HG02943 (cell line): ENCODE data around the gene NGB.

Experiments
- ATAC-seq: cut with Tn5 transposase; IDR thresholded peaks from one replicate; pipeline ENCODE4 v1.9.1; 2021; ENCODE audit warnings: mild to moderate bottlenecking, low read depth, moderate library complexity; ENCODE audit not compliant: unreplicated experiment

NGB gene

DNA sequence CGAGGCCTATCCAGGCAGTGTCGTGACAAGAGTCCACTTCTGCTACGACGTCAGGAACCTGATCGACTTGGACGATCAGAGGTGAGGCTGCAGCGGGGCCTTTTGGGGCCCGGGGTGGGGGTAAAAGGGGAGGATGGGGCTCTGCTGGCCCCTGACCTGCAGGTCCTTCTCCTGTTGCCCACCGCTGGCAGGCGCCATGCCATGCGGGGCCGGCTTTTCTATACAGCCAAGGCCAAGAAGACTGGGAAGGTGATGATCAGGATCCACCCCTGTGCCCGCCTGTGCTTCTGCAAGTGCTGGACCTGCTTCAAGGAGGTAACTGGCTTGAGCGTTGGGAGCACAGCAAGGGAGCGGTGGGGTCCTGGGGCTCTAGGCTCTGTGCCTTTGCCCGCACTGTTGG is 31.6 kb downstream of the NGB start:
- ATAC-seq, result no peak

DNA sequence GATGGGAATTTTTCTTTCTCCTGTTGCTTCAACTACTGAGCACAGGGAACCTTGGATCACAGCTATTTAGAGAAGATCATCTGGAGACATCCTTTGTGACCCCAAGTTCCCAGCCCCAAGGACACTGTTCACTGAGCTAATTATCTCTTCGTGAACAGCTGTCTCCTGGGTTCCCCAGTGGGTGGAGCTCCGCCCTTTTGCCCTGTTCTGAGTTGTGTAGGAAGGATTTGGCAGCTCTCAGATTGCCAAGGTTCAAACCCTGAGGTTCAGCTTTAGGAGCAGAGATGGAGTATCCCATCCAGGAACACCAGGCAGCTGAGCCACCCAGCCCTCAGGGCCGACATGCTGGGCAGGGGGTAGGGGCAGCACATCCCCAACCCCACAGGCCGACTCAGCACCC is 32.0 kb downstream of the NGB start:
- no peak for ATAC-seq

DNA sequence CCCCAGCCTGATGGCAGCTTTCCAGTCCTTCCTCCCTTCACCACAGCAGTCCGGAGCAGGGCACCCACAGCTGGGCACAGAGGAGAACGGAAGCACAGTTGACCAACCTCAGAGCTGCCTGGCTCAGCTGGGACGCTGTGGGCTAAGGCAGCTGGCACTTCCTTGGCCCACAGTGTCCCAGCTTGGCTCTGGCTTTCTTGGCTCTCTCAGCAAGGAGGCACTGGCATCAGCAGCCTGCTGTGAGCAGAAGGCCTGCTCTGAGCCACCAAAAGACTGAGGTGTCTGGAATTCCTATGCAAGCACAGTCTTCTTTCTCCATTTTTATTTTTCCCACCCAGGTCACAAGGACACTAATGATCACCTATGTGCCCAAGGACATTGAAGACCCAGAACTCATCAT is 32.6 kb downstream of the NGB start:
- no peak for ATAC-seq

DNA sequence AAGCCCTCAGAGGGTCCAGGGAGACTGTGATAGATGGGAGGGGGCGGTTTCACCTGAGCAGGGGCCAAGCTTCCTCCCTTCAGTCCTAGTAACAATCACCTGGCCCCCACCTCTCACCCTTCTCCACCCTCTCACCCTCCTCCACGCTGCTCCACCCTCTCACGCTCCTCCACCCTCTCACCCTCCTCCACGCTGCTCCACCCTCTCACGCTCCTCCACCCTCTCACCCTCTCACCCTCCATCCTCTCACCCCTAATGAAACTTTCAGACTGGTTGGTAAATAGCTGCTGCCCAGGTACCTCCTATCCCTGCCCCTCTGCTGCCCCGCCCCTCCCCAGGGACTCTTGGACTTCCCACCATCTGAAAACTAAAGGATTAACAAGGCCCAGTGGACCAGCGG is 34.2 kb downstream of the NGB start:
- ATAC-seq, result no peak

DNA sequence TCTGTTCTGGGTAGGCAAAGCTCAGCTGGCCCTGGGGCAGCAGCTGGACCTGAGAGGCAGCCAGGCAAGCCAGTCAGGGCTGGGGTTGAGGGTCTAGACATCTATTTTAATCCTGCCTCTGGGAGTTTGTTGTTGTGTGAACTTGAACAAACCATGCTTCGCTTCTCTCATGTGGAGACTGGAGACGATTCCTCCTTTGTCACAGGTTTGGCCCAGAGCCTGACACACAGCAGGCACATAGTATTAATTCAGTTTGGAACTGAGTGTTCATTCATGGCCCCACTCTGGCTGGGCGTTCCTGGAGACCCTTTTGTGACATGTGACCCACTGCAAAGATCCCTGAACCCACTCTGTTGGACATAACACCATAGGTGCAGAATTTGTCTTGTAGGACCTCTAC is 39.3 kb downstream of the NGB start:
- ATAC-seq, result no peak

DNA sequence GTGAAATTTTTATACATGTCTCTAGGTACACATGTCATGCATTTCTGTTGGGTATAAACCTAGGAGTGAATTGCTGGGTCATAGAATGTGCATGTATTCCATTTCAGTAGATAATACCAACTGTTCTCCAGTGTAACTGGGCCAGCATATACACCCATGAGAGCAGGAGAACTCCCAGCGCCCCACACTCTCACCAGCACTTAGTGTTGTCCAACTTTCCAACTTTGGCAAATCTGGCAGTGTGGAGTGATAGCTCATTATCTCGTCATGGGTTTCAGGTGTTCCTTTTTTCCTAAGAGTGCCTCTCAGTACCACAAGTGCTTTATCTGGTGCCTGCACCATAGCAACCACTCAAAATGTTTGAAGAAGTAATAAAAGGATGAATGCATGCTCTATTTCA is 40.1 kb downstream of the NGB start:
- ATAC-seq, result no peak

DNA sequence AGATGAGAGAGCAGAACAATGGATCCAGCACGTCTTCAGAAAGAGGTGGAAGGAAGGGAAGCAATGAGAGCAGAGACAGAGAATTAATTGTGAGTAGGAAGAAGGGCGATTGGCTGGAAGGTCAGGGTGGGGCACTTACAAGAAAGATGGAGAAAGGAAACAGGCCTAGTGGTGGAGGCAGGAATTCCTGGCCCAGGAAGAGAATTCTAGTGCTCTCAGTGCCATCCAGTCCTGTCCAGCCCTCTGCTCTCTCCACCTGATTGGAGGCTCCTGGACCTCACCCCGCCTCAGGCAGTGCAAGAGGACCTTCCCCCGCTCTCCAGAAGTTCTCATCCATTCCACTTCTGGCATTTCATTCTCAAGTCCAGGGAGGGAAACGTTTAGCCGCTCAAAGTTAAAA is 43.0 kb downstream of the NGB start:
- no peak for ATAC-seq

DNA sequence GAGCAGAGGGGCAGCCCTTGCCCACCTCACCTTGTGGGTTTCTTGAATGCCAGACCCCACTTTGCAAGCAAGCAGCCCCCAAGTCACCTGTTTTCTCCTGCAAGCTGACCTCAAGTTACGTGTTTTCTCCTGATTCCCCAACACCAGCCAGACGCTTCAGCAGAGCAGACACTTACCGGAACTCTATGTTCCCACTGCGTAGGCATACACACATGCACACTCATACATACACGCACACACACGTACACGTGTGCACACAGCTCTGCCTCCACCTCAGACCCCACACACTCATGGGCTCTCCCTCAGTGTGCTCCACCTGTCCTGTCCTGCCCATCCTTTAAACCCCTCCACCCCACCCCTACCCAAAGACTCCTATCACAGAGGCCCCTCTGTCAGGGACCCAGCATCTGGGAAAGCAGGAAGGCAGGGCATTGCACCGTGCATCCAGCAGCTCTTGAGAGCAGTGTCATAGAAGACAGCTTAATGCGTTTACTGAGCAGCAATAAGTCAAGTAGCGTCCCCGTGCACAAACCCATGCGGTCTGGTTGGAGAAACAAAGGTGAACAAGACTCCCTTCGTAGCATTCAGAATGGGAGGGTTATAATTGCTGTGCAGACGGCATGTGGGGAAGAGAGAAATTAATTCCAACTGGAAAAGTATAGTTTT is 45.0 kb downstream of the NGB start:
- ATAC-seq, result no peak

DNA sequence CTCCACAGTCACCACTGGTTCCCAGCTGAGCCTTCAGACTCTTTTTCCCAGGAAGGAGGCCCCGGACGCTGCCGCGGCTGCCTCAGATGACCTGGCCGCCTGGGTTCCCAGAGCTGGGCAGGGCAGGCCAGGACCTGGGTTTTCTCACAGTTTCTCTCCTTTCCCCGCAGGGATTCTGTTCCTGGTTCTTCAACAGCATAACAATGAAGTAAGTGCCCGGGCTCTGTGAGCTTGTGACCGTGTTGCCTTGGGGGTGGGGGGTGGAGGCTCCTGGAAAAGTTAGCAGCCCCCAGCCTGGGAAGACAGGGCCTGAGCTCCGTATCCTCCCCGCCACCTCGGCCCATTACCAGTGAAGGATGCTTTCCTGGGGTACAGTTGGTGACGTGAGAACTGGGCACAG is 45.8 kb downstream of the NGB start:
- no peak for ATAC-seq

DNA sequence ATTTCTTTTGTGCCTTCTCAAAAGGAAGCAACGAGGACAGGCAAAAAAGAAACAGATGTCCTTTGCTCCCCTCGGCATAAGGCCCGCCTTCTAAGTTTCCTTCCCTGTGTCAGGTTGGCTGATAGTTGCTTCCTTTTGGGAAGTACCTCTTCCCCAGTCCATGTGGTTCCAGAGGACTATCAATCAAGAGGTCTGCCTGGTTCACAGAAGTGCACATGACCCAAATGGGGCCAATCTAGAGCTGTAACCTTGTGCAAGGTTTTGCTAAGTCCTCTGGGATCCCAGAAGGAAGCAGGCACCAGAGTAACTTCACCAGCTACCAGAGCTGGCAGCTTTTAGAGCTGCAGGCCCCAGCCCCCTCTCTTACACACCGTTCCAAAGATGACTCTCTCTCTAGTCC is 46.8 kb downstream of the NGB start:
- no peak for ATAC-seq

DNA sequence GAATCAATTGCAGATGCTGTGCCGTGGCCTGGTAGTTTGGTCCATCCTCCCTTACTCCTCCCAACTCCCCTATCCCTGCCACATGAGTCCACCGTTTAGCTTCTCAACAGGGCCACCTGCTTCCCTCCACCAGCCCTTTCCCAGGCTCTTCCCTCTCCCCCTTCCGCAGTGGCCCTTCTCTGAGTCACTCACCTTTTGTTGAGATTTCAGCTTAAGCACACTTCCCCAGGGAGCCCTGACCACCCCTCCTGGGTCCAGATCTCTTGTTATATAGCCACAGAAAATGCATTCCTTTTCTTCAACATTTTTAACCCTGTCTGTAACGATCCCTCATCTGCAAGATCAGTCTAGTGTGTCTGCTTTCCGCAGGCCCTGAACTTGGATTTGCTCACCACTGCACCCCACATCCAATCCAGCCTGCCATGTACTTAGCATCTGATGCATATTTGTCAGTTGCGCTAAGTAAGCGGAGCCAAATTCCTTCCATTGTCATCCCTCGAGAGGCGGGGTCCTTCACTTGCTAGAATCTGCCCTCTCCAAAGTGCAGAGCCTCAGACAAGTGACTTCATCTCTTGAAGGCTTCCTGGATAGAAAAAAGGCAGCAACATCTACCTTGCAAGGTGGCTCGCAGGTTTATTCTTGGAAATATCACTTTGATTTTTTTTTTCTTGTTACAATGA is 48.3 kb downstream of the NGB start:
- no peak for ATAC-seq

DNA sequence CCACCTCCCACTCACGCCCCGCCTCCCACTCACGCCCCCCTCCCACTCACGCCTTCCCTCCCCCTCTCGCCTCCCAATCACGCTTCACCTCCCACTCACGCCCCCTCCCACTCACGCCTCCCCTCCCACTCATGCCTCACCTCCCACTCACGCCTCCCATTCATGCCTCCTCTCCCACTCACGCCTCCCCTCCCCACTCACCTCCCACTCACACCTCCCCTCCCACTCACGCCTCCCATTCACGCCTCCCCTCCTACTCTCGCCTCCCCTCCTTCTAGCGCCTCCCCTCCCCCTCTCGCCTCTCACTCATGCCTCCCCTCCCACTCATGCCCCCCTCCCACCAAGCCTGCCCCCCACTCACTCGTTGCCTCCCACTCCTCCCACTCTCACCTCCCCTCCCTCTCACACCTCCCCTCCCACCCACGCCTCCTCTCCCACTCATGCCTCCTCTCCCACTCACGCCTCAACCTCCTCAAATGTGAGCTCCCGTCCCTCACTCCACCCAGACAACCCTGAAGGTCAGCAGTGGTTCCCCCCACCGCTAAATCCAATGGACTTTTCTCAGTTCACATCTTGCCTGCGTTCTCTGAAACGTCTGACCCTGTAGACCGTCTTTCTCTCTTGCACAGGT is 49.6 kb downstream of the NGB start:
- ATAC-seq, result no peak

DNA sequence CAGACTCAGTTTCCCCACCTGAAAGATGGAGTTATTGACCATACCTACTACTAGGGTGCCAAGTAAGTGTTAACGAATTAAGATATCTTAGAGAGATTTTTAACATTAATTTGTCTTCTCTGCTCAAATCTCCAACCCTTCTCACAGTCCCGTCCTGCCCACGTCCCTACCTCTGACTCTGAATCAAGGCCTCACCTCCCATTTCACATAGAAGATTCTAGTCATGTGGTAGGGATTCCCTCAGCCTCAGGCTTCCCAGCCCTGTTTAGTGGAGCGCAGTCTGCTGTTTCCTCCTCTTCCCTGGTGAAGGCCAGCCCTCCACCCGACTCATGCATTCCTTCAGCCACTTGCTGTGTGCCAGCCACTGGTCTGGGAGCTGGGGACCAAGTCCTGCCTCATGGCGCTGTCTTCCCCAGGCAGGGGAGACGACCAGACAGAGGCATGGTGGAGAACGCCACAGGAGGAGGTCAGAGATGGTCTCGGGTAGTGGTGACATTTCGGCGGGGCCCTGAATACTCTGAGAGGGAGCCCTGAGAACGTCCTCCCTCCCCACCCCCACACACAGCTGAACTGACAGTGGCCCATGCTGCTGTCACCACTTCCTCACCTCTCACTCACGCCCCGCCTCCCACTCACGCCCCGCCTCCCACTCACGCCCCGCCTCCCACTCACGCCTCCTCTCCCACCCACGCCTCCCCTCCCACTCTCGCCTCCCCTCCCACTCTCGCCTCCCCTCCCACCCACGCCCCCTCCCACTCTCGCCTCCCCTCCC is 50.6 kb downstream of the NGB start:
- no peak for ATAC-seq

DNA sequence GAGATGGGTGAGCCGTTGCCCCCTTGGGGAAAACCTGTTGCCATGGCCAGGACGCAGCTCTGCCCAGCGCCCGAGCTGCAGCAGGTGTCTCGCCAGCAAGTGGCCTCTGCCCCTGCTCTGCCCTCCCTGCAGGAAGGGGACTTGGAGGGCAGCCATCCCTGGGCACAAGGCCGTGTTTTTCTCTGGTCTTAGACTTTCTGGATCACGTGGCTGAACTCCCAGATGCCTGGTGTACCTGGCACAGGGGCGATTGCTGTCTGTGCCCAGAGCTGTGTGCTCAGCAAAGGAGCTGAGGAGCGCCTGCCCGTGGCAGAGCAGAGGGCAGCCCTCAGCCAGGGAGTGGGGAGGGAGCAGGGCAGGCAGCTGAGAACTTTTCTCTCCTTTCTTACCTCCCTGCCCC is 51.4 kb downstream of the NGB start:
- ATAC-seq, result no peak

DNA sequence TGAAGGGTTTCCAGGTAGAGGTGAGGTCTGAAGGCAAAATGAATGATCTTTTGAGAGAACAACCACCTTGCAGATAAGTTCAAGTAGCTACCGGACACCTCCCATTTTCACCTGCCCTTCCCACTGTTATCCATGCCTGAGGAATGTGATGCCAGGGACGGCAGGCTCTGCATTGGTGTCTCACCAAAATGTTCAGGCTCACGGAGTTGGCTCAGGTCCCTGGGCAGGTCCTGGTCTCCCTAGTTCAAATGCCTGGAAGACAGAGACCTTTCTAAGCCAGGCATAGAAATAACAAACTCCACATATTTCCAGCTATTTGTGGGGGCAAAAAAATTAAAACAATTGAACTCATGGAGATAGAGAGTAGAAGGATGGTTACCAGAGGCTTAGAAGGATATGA is 53.5 kb downstream of the NGB start:
- ATAC-seq, result no peak
